HG03442 (cell line): ENCODE measurements around the gene SLC30A2.

ENCODE experiments used
- ATAC-seq: cut with Tn5 transposase; IDR thresholded peaks from one replicate; pipeline ENCODE4 v1.9.1; 2021; ENCODE audit warnings: mild to moderate bottlenecking, moderate library complexity; ENCODE audit not compliant: unreplicated experiment

The SLC30A2 gene

DNA sequence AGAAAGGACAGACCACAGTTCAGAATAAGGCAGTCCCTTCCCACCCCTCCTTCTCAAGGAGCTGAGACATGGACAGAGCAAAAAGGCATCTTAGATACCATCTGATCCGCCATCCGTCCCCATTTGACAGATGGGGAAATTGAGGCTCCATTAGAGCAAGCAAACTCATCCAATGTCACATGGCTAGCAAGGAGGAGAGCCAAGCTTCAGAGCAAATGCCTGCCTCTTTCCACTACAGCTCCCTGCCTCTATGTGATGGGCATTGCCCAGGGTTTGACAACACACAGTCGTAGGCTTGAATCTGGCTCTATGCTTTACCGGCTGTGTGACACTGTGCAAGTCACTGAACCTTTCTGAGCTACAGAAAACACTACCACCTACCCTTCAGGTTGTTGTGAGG is 3.9 kb downstream of the SLC30A2 start:
- no peak for ATAC-seq

DNA sequence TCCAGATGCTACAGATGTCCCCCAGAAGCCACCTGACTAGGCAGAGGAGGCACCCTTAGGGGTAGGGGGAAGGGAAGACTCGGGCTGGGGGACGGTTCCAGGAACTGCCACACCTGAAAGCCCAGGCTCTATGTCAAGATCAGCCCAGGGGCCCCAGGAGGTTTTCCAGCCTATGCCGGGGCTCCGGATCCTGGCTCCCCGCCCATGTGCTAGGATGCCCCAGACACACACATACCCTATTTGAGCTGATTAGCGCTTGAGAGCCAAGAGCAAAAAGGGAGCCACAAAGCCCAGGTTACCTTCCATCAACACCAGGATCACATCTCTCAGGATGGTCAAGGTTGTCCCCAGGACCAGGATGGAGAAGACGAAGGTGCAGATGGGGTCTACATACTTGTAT is 4.5 kb downstream of the SLC30A2 start:
- ATAC-seq, result no peak

- ATAC-seq, result no peak
Observed at GRCh38 chr1:26038904-26039303, 7.0 kb downstream of the SLC30A2 start.

DNA sequence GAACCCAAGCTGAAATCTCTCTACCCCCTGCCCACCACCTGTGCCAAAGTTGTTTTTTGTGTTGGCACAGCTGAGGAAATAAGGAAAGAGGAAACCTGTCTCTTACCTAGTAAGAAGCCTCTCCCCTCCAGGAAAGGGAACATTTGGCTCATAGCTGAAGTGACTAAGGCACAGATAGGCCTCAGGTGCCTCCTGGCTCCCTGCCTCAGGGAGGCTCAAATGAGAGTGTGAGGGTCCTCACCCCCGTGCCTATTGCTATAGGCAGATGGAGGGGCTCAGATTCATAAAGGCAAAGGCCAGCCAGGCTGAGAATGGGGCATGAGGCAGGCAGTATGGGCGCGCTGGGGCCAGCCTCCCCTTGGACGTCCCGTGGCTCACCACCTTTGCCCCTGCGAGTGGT is 7.4 kb downstream of the SLC30A2 start:
- ATAC-seq, result no peak

GRCh38 chr1:26037904-26038303 is 8.0 kb downstream of the SLC30A2 start:
- no peak for ATAC-seq

DNA sequence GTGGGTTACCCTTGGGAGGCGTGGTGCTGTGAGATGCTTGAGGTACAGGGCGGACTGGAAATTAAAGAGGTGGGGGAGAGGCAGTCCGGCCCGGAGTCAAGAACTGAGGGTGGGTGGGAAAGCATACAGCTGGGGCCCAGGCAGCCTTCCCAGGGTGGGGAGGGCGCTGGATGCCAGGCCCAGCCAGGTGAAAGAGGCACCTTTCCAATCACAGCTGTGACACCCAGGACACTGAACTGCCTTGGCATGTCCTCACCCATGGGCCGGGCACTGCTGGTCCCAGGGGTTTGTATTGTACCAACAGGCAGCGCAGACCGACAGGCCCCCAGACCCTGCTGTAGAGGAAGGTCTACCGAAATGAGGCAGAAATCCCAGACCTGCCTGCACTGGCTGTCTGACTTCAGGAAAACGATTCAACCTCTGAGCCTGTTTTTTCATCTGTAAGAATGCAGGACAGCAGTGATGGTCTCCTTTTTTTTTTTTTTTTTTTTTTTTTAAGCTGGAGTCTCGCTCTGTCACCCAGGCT is 9.1 kb downstream of the SLC30A2 start:
- ATAC-seq, result no peak

- ATAC-seq, result peak; percentile 41
Observed at GRCh38 chr1:26035959-26036755, 9.8 kb downstream of the SLC30A2 start.

GRCh38 chr1:26035203-26035958 is 10.5 kb downstream of the SLC30A2 start:
- ATAC-seq, result peak; percentile 86

DNA sequence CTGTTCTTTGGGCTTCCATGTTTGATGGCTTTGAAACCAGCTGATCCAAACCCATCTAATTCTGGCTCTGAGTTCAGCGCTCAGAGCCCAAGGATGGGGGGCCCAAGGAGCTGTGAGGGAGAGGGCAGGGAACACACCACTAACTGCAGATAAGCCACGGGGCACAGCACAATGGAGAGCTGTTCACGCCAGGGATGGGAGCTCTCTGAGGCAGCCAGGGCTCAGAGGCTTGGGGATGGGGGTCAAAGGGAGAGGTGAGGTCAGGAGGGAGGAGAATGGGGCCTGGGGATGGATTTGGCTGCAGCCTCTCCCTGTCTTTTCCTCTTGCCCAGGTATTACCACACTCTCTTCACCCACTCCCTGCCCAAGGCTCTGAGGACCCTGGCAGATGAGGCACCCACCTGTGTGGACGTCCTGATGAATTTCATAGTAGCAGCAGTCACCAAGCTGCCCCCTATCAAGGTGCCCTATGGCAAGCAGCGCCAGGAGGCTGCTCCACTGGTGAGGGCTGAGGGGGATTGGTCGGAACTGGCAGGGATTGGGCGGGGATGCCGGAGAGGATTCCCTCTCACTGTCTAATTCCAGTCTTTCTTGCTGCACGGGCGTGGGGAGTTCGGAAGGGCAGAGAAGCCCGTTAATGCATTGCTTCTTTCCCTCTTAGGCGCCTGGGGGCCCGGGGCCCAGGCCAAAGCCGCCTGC is 11.3 kb downstream of the SLC30A2 start:
- ATAC-seq, result no peak

DNA sequence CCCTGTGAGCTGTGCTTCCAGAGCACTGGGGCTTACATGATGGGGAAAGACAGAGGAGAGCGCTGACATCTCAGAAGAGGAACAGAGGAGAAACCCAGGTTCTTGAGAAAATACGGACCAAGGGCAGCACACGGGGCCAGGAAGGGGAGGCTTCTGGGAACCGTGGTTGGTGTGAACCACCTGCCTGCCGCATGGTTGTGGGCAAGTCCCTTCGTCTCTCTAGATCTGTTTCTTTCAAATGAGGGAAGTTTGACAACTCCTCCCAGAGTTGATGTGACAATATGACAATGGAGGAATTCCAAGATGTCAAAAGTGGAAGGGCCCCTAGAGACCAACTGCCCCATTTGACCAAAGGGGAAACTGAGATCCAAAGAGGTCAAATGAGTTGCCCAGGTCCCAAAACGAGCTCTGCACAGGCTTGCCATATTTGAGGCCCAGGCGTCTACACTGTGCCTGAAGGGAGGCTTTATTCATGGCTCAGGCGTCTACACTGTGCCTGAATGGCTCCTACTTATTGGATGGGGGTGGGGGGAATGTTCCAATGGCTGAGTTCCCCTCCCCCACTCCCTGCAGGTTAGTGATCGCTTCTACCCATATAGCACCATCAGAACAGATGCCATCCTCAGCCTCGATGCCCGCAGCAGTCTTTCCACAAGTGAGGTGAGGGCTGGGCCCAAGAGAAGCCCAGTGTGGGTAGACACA is 13.1 kb downstream of the SLC30A2 start:
- no peak for ATAC-seq

DNA sequence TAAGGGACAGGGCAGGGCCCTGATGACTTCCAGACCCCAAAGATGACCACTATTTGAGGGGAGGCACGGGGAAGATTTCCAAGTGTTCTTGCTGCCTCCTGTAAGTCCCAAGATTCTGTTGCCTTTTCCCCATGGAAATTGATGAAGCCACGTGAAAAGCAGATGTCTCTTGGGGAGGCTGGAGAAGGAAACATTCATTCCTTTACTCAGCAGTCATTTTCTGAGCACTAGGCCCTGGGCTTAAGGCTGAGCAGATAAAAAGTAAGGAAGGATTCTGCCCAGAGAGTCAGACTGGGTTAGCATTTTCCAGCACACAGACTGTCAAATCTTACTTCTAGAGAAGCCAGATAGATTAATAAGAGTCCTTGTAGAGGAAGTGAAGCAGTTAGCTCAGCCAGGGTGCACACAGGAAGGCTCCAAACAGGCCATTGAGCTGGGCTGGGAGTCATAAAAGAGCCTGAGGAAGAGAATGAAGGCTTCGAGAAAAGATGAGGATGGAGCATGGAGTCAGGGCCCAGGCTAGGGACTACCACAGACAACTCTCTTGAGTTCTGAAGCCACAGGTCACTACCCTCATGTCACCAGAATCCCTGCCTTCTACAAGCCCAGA is 14.2 kb downstream of the SLC30A2 start:
- no peak for ATAC-seq

DNA sequence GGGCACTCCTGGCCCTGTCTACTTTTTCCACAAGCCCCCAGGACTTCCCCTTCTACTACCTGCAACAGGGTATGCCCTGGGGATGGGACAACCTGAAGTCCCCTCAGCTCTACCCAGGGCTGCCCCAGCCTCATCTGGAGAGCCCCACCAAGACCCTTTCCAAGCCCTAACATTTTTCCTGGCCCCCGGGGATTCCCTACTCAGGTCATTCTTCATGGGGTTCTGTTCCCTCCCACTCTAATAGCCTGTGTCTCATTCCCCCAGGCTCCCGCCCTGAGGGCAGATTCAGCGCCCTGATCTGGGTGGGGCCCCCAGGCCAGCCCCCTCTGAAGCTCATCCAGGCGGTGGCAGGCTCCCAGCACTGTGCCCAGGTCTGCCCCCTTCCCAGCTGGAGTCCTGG is 14.7 kb downstream of the SLC30A2 start:
- ATAC-seq, result no peak

DNA sequence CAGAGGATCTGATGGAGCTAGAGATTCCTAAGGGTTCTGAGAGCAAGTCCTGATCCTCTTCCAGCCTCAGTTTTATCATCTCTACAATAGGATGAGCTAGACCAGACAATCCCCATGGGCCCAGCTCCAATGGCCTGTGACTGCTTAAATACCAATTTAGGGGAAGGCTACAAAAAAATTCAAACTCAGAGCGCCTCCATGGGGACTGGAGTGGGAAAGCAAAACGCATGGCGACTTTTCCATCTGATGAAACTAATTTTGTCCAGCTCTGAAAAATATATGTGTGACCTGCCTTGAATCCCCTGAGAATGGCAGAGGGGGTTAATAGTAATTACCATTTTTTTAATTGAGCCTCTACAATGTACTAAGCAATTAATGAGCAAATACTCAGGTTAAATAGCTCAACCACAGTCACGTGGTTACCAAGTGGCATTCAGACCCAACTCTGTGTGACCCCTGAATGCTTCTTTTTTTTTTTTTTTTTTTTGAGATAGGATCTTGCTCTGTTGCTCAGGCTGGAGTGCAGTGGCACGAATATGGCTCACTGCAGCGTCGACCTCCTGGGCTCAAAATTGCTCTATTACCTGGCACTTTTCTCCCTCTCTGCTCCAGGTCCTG is 15.9 kb downstream of the SLC30A2 start:
- ATAC-seq, result no peak

GRCh38 chr1:26029054-26029863 is 16.7 kb downstream of the SLC30A2 start:
- no peak for ATAC-seq

DNA sequence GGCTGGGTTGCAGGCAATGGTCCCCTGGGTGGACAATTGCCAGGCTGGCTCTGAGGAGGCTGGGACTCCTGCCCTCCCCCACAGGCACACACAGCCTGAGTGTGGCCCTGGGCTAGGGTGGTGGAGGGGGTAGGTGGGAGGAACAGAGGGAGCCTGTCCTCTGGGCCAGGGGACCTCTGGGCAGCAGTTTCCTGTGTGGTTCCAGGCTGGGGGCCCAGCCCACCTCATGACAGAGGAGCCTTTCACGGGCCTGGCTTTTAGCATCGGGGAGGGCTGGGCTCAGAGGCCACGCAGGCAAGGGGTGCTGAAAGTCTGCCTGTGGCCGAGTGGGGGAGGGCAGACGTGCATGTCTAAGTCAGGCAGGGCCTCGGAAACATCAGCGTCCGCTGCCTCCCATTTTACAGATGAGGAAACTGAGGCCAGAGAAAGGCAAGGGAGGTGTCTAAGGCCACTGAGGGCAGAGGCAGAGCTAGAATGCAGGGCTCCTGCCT is 17.4 kb downstream of the SLC30A2 start:
- ATAC-seq, result no peak

DNA sequence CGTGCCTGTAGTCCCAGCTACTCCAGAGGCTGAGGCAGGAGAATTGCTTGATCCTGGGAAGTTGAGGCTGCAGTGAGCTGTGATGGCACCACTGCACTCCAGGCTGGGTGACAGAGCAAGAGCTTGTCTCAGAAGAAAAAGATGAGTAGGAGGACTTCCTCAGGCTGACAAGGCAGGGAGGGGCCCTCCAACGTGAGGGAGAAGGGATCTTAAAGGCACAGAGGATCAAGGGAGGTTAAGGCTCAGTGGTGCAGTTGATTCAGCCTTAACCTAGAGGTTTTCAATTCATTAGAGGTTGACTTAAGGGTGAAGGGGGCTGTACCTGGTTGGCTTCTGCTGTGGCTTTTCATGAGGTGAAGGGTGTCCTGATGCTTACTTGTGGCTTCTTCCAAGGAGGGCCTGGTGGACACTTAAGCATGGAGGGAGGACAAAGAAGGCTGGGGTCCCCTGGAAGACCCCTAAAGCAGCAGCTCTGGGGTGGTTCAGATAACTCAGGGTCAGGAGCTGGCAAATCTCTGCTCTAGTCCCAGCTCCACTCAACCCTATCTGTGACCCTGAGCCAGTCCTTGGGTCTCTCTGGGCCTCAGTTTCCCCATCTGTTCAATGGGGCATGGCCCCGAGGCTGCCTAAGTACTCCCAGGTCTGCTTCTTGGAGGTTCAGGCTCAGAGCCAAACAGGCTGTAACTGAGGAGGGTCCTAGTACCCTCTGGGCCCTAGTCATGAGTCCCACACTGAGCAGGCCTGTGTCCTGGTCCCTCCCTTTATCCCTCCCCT is 18.0 kb downstream of the SLC30A2 start:
- ATAC-seq, result no peak

DNA sequence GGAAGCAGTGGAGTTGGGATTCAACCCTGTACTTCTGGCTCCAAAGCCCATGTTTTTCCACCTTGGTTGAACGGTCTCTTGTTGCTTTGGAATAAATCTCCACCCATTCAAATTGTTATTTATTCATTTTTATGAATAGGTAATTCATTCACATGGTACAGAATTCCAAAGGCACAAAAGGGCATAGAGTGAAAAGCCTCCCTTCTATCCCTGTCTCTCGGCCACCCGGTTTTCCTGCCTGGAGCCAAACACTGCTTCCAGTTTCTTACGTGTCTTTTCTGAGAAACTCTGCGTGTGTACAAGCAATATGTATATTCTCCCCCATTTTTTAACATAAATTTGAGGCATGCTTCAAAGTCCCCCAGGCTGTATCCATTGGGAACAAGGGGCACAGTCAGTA is 20.4 kb downstream of the SLC30A2 start:
- no peak for ATAC-seq

GRCh38 chr1:26025060-26025459 is 20.9 kb downstream of the SLC30A2 start:
- no peak for ATAC-seq
